LNCaP clone FGC (cell line): ENCODE results near the gene IL1RAPL1.

Experiments used
- DNase-seq: peaks from one replicate; pipeline ENCODE4 v3.0.0-alpha.2; 2011; ENCODE audit warnings: low read depth
- H3K4me3 ChIP-seq: 2 replicates; pipeline ENCODE4 v1.5.1; 2011; ENCODE audit warnings: mild to moderate bottlenecking, low read depth, low read length, control low read depth
- CTCF ChIP-seq: IDR thresholded peaks from 2 replicates; pipeline ENCODE4 v1.5.1; 2012; ENCODE audit warnings: mild to moderate bottlenecking; ENCODE audit not compliant: control insufficient read depth, insufficient read depth; ENCODE audit errors: extremely low read depth

The IL1RAPL1 gene

GRCh38 chrX:29992083-29992482 lies 1404.8 kb downstream of the IL1RAPL1 start:
- TF ChIP-seq CTCF, result no peak
- DNase-seq, result no peak
- H3K4me3 ChIP-seq, result no peak overlapping the region

GRCh38 chrX:30005813-30006212 lies 1418.6 kb downstream of the IL1RAPL1 start:
- no peak for TF ChIP-seq CTCF
- no peak overlapping the region for H3K4me3 ChIP-seq
- no peak for DNase-seq
